Measurements from ENCODE around the gene DSN1. TPM values are rescaled to one million over a fixed set of nuclear protein-coding genes. Genes with fewer than 3 reads are reported as not detected.

The DSN1 gene
- total RNA-seq, 1 donor from 2014 or later = 24.1 TPM

DNA sequence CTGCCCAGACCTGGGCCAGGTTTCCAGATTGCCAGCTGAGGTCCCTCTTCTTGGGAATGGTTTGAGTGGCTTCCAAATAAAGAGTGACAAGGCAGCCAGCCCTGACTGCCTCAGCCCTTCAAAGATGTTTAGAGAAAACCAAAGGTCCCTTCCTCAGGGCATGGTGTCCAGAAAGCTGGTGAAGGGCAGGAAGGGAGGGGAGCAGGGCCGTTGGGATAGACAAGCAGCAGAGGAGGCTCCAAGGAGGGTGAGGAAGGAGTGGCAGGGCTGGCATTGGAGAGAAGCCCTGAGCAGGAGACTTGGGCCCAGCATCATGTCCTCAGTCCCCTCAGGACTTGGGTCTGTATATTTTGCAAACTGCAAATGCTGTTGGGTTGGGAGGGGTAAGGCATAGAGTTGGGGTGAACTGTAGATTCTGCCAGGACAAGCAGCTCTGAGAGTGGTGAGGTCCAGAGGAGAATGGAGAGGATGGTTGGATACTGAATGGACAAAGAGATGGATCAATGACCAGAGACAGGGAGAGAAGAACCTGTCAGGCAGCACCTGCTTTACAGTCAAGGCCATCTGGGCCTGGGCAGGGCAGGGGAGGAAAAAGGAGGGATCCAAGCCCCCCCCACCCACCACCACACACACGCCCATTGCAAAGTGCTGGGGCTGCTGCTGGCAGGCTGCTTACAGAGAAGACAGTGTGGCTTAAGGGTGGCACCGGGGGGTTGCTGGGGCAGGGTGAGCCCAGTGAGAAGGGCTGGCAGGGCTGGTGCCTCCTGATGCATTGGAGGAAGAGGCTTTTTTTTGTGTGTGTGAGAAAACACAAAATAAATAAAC is 5.5 kb upstream of the DSN1 start:
- DNase-seq (ENCODE audit: extremely low spot score, unreplicated experiment) = no peak

DNA sequence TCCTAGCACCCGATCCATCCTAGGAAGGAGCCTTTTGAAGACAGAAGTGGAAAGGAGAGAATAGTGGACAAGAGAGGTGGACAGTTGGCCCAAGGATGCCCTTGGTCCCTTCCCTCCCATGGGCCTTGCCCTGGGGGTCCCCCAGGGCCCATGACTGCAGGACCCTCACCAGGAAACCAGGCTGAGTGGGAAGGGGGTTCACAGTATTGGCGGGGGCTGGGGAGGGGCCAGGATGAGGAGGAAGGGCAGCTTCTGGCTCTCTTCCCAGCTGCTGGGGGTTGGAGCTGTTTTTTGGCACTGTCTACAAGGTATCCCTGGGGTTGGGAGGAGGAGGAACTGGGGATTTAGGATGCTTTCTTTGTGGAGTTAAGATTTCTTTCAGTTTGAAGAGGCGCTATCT is 4.0 kb upstream of the DSN1 start:
- H3K27ac Mint-ChIP-seq = no peak overlapping the region

More for the DNA sequence above, 5.5 kb upstream of the DSN1 start:
- no peak overlapping the region for H3K27ac Mint-ChIP-seq
- H3K4me3 Mint-ChIP-seq = no peak overlapping the region
- no peaks in the 10 kb centered on the region for H3K9me3 Mint-ChIP-seq
- H3K36me3 Mint-ChIP-seq = peaks cover 13% of the 10 kb centered on the region
- TF ChIP-seq, protein P1, sequence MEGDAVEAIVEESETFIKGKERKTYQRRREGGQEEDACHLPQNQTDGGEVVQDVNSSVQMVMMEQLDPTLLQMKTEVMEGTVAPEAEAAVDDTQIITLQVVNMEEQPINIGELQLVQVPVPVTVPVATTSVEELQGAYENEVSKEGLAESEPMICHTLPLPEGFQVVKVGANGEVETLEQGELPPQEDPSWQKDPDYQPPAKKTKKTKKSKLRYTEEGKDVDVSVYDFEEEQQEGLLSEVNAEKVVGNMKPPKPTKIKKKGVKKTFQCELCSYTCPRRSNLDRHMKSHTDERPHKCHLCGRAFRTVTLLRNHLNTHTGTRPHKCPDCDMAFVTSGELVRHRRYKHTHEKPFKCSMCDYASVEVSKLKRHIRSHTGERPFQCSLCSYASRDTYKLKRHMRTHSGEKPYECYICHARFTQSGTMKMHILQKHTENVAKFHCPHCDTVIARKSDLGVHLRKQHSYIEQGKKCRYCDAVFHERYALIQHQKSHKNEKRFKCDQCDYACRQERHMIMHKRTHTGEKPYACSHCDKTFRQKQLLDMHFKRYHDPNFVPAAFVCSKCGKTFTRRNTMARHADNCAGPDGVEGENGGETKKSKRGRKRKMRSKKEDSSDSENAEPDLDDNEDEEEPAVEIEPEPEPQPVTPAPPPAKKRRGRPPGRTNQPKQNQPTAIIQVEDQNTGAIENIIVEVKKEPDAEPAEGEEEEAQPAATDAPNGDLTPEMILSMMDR (conservative IDR thresholded peaks at IDR 0.05) = no peak
- no peaks in the 10 kb centered on the region for H3K27me3 Mint-ChIP-seq
- peaks cover 11% of the 10 kb centered on the region for H3K4me1 Mint-ChIP-seq (ENCODE audit: unreplicated experiment)

DNA sequence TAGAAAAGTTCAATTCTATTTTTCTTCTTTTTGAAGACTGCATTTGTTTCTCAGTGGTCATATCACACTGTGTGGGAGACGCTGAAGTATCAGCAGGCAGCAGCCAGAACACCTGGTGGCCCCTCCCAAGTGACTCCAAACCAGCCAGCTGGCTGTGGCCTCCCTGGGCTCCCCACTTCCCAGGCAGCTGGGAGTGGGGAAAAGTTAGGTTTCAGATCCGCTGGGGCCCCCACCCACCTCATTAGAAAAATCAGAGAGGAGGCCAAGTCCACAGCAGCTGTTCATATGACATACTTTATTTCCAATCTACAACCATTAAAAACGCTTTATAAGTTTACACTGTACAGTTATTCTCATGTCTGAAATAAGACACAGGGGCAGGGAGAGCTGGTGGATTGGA is 3.6 kb upstream of the DSN1 start:
- Mint-ChIP-seq H3K4me1 (ENCODE audit: unreplicated experiment) (peaks cover 21% of the 10 kb centered on the region), H3K9me3 (no peaks in the 10 kb centered on the region), H3K27ac (no peak overlapping the region), H3K36me3 (no peaks in the 10 kb centered on the region), H3K4me3 (no peak overlapping the region), H3K27me3 (peaks cover 3% of the 10 kb centered on the region)
- DNase-seq (ENCODE audit: extremely low spot score, unreplicated experiment) = no peak
- TF ChIP-seq, protein P1 (conservative IDR thresholded peaks at IDR 0.05) = no peak

More for the DNA sequence above, 4.0 kb upstream of the DSN1 start:
- H3K27me3 Mint-ChIP-seq = peaks cover 3% of the 10 kb centered on the region
- H3K4me3 Mint-ChIP-seq = no peak overlapping the region
- H3K4me1 Mint-ChIP-seq (ENCODE audit: unreplicated experiment) = peaks cover 18% of the 10 kb centered on the region
- TF ChIP-seq, protein P1 (conservative IDR thresholded peaks at IDR 0.05) = no peak
- no peaks in the 10 kb centered on the region for H3K9me3 Mint-ChIP-seq
- DNase-seq (ENCODE audit: extremely low spot score, unreplicated experiment) = no peak
- peaks cover under 1% of the 10 kb centered on the region for H3K36me3 Mint-ChIP-seq

DNA sequence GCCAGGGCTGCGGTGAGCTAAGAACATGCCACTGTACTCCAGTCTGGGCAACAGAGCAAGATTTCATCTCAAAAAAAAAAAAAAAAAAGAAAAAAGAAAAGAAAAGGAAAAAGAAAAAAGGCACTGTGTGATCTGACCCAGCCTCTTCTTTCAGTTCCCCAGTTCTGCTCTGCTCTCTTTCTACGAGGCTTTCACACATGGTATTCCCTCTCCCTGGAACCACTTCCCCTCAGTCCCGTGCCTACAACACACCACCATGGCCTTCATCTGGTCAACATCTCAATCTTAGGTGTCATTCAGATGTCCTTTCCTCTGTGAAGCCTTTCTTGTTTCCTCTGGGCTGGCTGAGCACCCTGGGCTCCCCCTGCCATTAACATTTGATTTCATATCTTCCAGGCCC is 2.3 kb upstream of the DSN1 start:
- Mint-ChIP-seq H3K4me3 (peak overlapping the region; percentile 71), H3K27ac (peak overlapping the region; percentile 85), H3K9me3 (no peaks in the 10 kb centered on the region), H3K36me3 (peaks cover 1% of the 10 kb centered on the region), H3K4me1 (ENCODE audit: unreplicated experiment) (peaks cover 25% of the 10 kb centered on the region), H3K27me3 (peaks cover 3% of the 10 kb centered on the region)
- TF ChIP-seq, protein P1 (conservative IDR thresholded peaks at IDR 0.05) = no peak
- no peak for DNase-seq (ENCODE audit: extremely low spot score, unreplicated experiment)

DNA sequence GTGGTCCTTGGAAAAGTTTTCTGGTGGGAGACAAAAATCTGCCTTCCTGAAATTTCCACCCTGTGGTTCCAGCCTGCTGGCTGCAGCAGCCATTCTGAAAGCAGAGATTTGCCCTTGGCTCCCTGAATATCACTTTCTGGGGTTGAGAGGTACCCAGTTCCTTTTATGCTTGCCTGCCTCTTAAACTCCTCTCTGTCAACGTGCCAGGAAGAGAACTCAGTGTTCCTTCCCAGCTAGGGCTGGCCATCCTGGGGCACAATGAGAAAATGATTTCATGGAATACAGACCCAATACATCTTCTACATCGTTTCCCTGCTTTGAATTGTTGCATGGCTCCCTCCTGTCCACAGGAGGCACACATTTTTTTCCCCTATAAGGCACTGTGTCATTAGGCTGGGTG is 1.6 kb upstream of the DSN1 start:
- DNase-seq (ENCODE audit: extremely low spot score, unreplicated experiment) = no peak
- peaks cover 28% of the 10 kb centered on the region for H3K4me1 Mint-ChIP-seq (ENCODE audit: unreplicated experiment)
- no peaks in the 10 kb centered on the region for H3K9me3 Mint-ChIP-seq
- TF ChIP-seq, protein P1 (conservative IDR thresholded peaks at IDR 0.05) = peak; percentile 14
- peaks cover 4% of the 10 kb centered on the region for H3K36me3 Mint-ChIP-seq
- H3K27ac Mint-ChIP-seq = peak overlapping the region; percentile 99
- peaks cover 3% of the 10 kb centered on the region for H3K27me3 Mint-ChIP-seq
- peak overlapping the region; percentile 95 for H3K4me3 Mint-ChIP-seq

All from type B pancreatic cell (in vitro differentiated cells).